ENCODE results near the gene SLC8A3. TPM values are rescaled to one million over a fixed set of nuclear protein-coding genes. Genes with fewer than 3 reads are reported as not detected.

SLC8A3 gene
- total RNA-seq, 4 donors from 2014 or later = 0.21 to 0.76 TPM; not detected in 2

DNA sequence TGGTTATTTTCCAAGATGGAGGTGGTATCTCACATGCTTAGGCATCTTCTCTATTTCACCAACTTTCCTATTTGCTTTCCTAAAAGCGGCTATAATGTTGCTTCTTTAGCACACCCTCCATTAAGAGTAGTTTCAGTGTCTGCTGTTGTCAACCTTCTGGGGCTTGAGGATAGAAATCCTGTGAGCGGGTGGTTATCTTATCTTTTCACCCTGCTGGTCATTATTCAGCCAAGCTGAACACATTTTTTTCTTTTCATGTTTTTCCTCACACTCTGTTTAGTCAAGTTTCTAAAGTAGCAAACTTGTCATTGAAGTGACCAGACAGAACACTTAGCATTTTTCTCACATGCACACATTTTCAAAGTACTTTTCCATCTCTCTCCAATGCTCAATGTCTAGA, 104.5 kb downstream of the SLC8A3 start:
- Histone ChIP-seq H3K27me3 (peaks cover 4% of the 10 kb centered on the region), H3K36me3 (no peaks in the 10 kb centered on the region)

DNA sequence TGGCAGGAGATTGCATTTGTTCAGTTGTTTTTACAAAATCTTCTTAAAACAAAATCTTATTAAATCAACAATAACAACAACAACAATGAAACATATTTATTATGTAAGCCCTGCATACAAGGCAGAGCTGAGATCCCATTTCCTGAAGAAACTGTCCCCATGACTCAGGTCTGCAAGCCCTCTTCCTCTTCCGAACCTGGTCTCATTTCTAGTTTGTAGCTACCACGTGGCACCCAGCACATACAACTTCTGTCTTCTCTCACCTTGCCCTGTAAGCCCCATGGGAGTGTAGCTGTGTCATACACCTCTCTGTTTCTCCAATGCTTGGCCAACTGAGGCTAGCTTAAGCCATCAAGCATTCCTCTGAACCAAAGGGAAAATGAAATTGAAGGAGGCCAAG, 106.4 kb downstream of the SLC8A3 start:
- Histone ChIP-seq H3K4me1 (no peaks in the 10 kb centered on the region), H3K4me3 (no peak overlapping the region), H3K27me3 (peaks cover 4% of the 10 kb centered on the region), H3K9me3 (no peaks in the 10 kb centered on the region), H3K36me3 (no peaks in the 10 kb centered on the region), H3K27ac (no peak overlapping the region)
- TF ChIP-seq POLR2AphosphoS5 (IDR thresholded peaks at IDR 0.05) (no peak), POLR2A (IDR thresholded peaks at IDR 0.05) (no peak), EP300 (IDR thresholded peaks at IDR 0.05) (no peak)
- TF ChIP-seq, protein P1, sequence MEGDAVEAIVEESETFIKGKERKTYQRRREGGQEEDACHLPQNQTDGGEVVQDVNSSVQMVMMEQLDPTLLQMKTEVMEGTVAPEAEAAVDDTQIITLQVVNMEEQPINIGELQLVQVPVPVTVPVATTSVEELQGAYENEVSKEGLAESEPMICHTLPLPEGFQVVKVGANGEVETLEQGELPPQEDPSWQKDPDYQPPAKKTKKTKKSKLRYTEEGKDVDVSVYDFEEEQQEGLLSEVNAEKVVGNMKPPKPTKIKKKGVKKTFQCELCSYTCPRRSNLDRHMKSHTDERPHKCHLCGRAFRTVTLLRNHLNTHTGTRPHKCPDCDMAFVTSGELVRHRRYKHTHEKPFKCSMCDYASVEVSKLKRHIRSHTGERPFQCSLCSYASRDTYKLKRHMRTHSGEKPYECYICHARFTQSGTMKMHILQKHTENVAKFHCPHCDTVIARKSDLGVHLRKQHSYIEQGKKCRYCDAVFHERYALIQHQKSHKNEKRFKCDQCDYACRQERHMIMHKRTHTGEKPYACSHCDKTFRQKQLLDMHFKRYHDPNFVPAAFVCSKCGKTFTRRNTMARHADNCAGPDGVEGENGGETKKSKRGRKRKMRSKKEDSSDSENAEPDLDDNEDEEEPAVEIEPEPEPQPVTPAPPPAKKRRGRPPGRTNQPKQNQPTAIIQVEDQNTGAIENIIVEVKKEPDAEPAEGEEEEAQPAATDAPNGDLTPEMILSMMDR (IDR thresholded peaks at IDR 0.05) = no peak
- 44% methylated on average over 2 of the region's 2 CpGs for WGBS
- DNase-seq (ENCODE audit: low spot score in 2 of 2) = no peak

More for the DNA sequence above, 104.5 kb downstream of the SLC8A3 start:
- H3K9me3 ChIP-seq = no peaks in the 10 kb centered on the region
- WGBS = 83% methylated on average over 2 of the region's 2 CpGs
- no peak for DNase-seq (ENCODE audit: low spot score in 2 of 2)
- TF ChIP-seq EP300 (IDR thresholded peaks at IDR 0.05) = no peak
- TF ChIP-seq, protein P1 (IDR thresholded peaks at IDR 0.05) = no peak
- TF ChIP-seq POLR2AphosphoS5 (IDR thresholded peaks at IDR 0.05) = no peak
- TF ChIP-seq POLR2A (IDR thresholded peaks at IDR 0.05) = no peak
- no peak overlapping the region for H3K27ac ChIP-seq
- H3K4me3 ChIP-seq = no peak overlapping the region
- no peaks in the 10 kb centered on the region for H3K4me1 ChIP-seq

DNA sequence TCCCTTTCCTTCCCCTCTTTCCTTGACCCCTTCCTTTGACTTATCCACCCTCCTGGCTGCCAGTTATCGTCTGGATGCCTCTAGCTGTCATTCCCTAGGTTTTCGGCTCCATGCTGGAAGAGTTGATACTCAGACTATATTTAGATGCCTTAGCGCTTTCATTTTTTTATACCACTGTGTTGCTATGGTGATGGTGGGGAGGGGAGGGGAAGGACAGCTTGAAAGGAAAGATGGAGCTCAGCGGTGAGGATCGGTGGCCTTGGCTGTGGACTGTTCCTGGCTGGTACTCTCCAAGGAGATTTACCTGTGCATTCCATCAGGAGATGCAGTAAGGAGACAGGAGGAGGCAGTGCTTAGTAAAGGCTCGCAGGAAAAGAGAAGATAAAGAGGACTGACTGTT, 108.7 kb downstream of the SLC8A3 start:
- no peaks in the 10 kb centered on the region for H3K4me1 ChIP-seq
- H3K36me3 ChIP-seq = no peaks in the 10 kb centered on the region
- H3K9me3 ChIP-seq = no peaks in the 10 kb centered on the region
- no peak for DNase-seq (ENCODE audit: low spot score in 2 of 2)
- TF ChIP-seq, protein P1 (IDR thresholded peaks at IDR 0.05) = no peak
- TF ChIP-seq POLR2A (IDR thresholded peaks at IDR 0.05) (no peak), POLR2AphosphoS5 (IDR thresholded peaks at IDR 0.05) (no peak), EP300 (IDR thresholded peaks at IDR 0.05) (no peak)
- H3K27me3 ChIP-seq = peaks cover 4% of the 10 kb centered on the region
- H3K27ac ChIP-seq = no peak overlapping the region
- no peak overlapping the region for H3K4me3 ChIP-seq
- 78% methylated on average over 6 of the region's 6 CpGs for WGBS

DNA sequence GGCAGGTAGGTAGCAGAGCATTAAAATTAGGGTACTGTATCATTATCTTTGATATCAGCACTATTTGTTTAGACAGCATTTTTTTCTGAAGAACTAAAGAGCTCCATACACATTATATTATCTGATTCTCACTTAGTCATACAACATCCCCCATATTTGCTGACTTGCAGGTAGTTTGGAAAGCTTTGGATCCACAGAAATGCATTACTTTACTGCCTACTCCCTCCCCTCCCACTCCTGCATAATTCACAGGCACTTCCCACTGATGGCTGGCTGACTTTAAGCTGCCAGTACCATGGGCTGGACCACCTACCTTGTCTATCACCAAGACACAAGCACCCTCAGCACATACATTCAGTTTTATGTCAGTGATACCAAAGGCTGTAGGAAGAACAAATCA, 110.4 kb downstream of the SLC8A3 start:
- Histone ChIP-seq H3K27ac (no peak overlapping the region), H3K27me3 (peaks cover 4% of the 10 kb centered on the region), H3K36me3 (no peaks in the 10 kb centered on the region), H3K4me3 (no peak overlapping the region), H3K9me3 (no peaks in the 10 kb centered on the region), H3K4me1 (no peaks in the 10 kb centered on the region)
- DNase-seq (ENCODE audit: low spot score in 2 of 2) = no peak
- no peak for TF ChIP-seq EP300 (IDR thresholded peaks at IDR 0.05)
- TF ChIP-seq POLR2A (IDR thresholded peaks at IDR 0.05) = no peak
- TF ChIP-seq POLR2AphosphoS5 (IDR thresholded peaks at IDR 0.05) = no peak
- TF ChIP-seq, protein P1 (IDR thresholded peaks at IDR 0.05) = no peak

DNA sequence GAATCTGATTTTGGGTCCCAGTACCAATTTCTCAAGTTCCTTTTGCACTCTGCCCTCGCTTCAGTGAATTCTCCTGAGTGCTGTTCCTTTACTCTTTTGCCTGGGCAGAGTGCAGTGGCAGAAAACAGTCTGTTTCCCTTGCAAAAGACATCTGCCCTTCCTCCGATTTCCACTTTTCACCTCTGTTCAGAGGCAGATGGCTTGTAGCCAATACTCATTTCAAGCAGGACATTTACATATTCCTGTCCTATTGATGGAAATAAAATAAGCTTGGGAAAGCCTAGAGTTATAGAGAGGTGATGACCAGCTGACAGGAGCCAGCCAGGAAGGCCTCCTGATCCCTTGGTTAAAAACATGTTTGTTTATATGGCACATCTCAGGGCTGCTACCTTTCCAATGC, 111.0 kb downstream of the SLC8A3 start:
- no peak overlapping the region for H3K4me3 ChIP-seq
- H3K4me1 ChIP-seq = no peaks in the 10 kb centered on the region
- DNase-seq (ENCODE audit: low spot score in 2 of 2) = no peak
- WGBS = 69% methylated on average over 2 of the region's 2 CpGs
- H3K9me3 ChIP-seq = no peaks in the 10 kb centered on the region
- TF ChIP-seq POLR2AphosphoS5 (IDR thresholded peaks at IDR 0.05) (no peak), EP300 (IDR thresholded peaks at IDR 0.05) (no peak), POLR2A (IDR thresholded peaks at IDR 0.05) (no peak)
- TF ChIP-seq, protein P1 (IDR thresholded peaks at IDR 0.05) = no peak
- H3K27ac ChIP-seq = no peak overlapping the region
- peaks cover 4% of the 10 kb centered on the region for H3K27me3 ChIP-seq
- H3K36me3 ChIP-seq = no peaks in the 10 kb centered on the region
